Metanephros (tissue), 1 donor: ENCODE data around the gene IL26. TPM values are rescaled to one million over a fixed set of nuclear protein-coding genes. Genes with fewer than 3 reads are reported as not detected.

ENCODE experiments used
- total RNA-seq: library from RNA; depleted of rRNA; stranded (reverse); fragments of >200 nt; gene quantifications from one replicate; pipeline ENCODE4 v1.2.3, GENCODE V29; 2014

IL26 gene, protein sequence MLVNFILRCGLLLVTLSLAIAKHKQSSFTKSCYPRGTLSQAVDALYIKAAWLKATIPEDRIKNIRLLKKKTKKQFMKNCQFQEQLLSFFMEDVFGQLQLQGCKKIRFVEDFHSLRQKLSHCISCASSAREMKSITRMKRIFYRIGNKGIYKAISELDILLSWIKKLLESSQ
- not detected for total RNA-seq

DNA sequence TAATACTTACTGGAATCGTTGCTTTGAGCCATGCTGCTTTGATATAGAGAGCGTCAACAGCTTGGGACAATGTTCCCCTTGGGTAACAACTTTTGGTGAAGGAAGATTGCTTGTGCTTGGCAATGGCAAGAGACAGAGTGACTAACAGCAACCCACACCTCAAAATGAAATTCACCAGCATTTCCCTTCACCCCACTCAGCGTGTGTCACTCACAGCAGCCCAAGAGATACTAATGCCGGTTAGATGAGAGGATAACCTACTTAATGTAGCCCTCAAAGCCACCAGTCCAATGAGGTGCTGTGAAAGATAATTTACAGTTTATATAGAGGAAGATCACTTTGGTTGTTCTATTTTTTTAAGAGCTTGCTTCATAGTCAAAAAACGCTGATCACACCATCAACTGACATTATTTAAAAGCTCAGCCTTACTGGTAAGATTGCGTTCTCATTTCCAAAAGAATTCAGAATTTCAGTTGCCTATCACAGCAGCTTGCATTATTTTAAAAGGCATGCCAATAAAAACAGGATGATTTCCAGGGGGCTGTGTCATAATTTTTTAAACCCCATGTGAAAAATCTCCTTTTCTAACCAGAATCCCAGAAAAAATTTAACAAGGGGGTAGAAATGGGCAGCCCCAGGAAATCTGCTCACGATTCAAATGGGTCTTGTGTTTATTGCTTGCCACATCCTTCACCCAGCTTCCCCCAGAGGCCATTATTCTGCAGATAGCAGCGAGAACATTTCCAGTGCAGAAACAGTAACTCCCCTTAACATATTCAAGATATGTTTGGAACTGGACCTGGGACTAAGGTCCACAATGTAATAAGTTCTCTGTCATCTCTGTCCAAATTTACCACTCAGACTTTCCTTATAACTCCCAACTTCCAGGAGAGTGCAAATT, at the start of gene IL26:
TSS of gene IL26 (minus strand) at position 235 of the 901 bp plus-strand sequence. CDS start at position 181, 54 bp downstream.

DNA sequence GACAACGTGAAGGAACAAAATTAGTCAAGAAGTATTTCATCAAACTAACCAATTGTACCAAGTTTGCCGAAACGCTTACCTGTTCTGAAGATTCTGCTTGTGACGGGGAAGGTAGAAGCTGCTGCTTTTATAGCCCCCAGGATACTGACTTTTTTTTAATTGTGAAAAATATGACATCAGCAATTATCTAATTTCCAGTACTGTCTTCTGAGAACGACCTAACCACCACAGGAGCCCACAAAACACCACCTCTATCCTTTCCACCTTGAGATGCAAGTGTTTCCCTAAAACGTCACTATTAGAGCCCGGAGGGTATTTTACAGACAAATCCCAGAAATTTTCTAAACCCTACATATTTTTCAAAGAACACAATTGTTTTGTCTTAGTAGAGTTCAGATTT, 27.9 kb upstream of the IL26 start, which contains the start of gene IL22:
TSS of gene IL22 (minus strand) at position 101 of the 400 bp plus-strand sequence. CDS start 156 bp downstream, outside the sequence.

DNA sequence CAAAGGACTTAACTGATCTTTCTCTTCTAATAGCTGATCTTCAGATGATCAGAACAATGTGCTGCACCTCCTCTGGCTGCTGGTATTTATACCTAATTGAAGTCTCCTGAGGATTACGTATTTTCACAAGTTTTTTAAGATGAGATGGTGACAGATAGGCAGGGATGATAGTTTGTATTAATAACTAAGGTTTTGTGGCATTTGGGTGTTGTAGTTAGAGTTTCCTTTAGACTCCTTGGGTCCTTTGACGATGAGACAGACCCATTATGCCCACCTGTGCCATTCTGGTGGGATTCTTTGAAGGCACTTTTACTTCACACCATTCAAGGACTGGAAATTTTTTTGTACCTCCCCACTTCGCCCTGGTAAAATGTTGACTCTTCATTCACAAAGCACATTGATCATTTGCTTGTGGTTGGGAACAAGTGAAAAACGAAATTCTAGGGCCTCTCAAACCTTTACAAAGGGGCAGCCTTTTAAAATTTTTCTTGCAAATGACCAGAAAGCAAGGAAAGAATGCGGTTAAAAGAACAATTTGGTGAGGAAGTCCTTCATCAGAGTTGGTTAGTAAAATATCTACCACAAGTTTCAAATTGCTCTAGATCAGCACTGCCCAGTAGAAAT, 65.8 kb downstream of the IL26 start, which contains the start of gene IFNG:
TSS of gene IFNG (minus strand) at position 60 of the 624 bp plus-strand sequence. CDS start 125 bp downstream, outside the sequence.

Other genes with a start within 250 kb of the IL26 start
- 0.70 TPM for gene IFNG-AS1, start 236.4 kb downstream of the IL26 start, total RNA-seq
- not detected for gene IFNG, start 66.1 kb downstream of the IL26 start, total RNA-seq
- not detected for gene IL22, start 27.8 kb upstream of the IL26 start, total RNA-seq
- gene MDM1, start 106.6 kb upstream of the IL26 start, total RNA-seq: 19.7 TPM